ENCODE data around the gene USP27X.

The USP27X gene

GRCh38 chrX:49878834-49879655, at the start of gene USP27X:
USP27X (plus strand) TSS chrX:49879484; CDS start chrX:49880308, 824 bp downstream.
- peak; percentile 58 for DNase-seq

- DNase-seq = no peak
Observed at GRCh38 chrX:49838374-49838773, 40.9 kb upstream of the USP27X start.

- no peak for DNase-seq
Observed at GRCh38 chrX:49840679-49841078, 38.6 kb upstream of the USP27X start.

GRCh38 chrX:49842621-49843020, 36.7 kb upstream of the USP27X start:
- DNase-seq = no peak

GRCh38 chrX:49844611-49845010, 34.7 kb upstream of the USP27X start:
- DNase-seq = no peak

- no peak for DNase-seq
Observed at GRCh38 chrX:49845701-49846403, 33.4 kb upstream of the USP27X start.

DNA sequence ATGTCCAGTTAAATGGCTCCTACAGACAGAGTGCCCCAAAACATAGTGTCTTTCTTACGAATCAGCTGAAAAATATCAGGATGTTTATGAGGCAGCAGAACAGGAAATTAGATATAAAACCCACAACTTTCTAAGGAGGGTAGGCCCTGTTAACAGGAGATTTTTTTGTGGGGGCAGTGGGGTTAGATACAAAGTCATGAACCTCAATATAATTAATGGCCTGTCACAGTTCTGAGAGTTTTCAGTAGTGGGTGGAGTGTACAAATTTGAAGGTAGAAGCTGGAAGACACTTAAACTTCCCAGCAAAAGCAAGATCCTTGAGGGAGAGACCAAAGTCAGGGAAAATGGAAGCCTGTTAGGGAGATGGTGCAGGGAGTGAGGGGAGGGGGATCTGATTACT, 32.8 kb upstream of the USP27X start:
- no peak for DNase-seq

GRCh38 chrX:49848275-49848674, 31.0 kb upstream of the USP27X start:
- no peak for DNase-seq

GRCh38 chrX:49850028-49850427, 29.3 kb upstream of the USP27X start:
- no peak for DNase-seq

GRCh38 chrX:49853661-49854060, 25.6 kb upstream of the USP27X start:
- DNase-seq = no peak

GRCh38 chrX:49856819-49857218, 22.5 kb upstream of the USP27X start:
- no peak for DNase-seq

- no peak for DNase-seq
Observed at GRCh38 chrX:49858341-49858740, 20.9 kb upstream of the USP27X start.

DNA sequence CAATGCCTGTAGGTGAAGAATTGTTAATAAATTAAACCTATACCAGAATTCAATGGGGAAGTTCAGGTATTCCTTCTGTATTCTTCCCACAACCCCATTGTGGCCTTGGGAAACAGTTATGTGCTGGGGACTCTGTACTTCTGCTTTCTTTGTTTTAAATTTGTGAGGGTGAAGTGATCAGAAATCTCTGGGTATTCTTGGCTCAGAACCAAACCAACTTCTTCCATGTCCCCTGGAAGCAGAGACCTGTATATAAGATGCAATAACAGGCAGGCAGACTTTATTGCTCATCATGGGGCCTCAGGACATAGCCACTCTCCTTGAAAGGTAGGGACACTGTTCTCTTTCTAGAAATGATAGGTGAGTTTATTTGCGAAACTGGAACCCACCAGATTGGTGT, 19.8 kb upstream of the USP27X start:
- DNase-seq = no peak

DNA sequence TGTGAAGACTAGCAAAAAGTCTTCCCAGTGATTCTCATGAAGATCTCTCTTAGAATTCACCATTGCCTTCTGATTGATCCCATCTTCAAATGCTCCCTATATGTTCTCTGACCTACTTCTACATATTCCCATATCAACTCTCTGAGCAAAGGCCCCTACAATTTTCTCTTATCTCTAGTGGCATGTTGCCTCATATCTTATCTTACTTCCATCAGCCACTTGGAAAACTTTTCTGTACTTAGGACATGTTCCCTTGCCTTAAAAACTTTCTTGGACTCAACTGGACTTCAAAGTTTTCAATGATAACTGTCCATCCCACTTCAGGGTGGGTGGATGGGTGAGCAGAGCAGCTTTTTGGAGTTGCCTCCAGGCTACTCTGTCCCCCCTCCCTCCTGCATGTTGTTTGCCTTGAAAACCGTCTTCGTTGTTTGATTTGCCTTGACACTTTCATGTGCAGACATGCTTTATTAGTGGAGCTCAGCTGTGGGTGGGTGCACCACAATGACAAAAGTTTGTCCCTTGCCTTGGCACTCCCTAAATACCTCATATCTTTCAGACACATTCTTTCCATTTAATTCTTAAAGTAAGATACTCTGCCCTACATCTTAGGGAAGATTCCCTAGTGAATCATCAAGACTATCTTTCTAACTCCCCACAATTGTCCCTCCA, 18.3 kb upstream of the USP27X start:
- DNase-seq = no peak

- DNase-seq = no peak
Observed at GRCh38 chrX:49862093-49862492, 17.2 kb upstream of the USP27X start.

- DNase-seq = no peak
Observed at GRCh38 chrX:49868739-49869138, 10.5 kb upstream of the USP27X start.

DNA sequence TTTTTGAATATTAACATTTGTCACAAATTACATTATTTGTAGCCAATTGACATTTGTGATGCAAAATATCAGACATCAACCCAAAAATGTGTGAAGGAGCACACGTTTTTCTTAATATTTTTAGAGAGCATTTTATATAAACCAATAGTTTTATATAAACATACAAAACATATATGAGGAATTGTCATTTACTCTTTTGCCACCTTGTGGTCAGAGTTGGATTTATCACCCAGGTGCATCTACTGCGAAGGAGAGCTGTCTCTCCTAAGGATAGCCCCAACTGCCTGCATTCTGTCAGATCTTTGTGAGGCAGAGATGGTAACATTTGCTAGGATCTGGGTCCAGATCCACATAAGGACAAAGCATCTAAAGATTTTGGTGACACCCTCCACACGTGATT, 2.5 kb upstream of the USP27X start:
- DNase-seq = no peak

DNA sequence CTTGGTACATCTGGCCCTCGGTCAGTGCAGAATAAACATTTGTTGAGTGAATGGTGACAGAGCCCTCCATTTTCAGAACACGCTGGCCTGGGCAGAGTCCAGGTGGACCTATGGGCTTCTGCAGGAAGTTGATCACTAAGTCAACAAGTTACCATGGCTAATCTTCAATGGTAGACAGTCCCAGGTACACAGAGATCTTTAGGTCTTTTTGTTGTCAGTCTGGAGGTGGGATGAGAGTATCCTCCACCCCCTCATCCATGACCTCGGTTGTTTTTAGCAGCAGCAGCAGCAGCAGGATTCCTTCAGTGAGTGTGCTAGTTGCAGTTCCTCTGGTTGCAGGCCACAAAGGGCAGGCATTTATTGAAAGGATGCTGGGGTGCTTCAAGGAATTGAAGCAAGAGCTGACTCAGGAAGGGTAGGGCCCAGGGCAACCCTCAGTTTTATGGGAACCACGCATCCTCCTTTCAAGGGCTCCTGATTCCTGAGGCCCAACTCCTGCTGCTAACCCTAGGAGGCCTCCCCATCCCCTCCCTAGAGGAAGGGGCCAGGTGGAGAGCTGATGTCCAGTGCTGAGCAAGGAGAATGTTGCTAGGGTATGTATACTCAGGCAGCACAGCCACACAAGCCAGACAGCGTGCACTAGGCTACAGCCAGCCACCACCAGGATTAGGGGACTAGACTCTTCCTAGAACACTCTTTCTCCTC, 1.7 kb upstream of the USP27X start:
- DNase-seq = no peak

- no peak for DNase-seq
Observed at GRCh38 chrX:49878128-49878833, 1.0 kb upstream of the USP27X start.

DNA sequence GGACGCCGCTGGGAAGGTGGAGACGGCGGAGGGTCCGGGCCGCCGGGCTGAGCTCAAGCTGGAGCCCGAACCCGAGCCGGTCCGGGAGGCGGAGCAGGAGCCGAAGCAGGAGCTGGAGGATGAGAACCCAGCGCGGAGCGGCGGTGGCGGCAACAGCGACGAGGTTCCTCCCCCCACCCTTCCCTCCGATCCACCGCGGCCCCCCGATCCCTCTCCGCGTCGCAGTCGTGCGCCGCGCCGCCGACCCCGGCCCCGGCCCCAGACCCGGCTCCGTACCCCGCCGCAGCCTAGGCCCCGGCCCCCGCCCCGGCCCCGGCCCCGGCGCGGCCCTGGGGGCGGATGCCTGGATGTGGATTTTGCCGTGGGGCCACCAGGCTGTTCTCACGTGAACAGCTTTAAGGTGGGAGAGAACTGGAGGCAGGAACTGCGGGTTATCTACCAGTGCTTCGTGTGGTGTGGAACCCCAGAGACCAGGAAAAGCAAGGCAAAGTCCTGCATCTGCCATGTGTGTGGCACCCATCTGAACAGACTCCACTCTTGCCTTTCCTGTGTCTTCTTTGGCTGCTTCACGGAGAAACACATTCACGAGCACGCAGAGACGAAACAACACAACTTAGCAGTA, 483 bp downstream of the USP27X start:
- DNase-seq = no peak

DNA sequence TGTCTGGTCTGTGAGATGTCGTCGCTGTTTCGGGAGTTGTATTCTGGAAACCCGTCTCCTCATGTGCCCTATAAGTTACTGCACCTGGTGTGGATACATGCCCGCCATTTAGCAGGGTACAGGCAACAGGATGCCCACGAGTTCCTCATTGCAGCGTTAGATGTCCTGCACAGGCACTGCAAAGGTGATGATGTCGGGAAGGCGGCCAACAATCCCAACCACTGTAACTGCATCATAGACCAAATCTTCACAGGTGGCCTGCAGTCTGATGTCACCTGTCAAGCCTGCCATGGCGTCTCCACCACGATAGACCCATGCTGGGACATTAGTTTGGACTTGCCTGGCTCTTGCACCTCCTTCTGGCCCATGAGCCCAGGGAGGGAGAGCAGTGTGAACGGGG, 1.4 kb downstream of the USP27X start:
- no peak for DNase-seq

DNA sequence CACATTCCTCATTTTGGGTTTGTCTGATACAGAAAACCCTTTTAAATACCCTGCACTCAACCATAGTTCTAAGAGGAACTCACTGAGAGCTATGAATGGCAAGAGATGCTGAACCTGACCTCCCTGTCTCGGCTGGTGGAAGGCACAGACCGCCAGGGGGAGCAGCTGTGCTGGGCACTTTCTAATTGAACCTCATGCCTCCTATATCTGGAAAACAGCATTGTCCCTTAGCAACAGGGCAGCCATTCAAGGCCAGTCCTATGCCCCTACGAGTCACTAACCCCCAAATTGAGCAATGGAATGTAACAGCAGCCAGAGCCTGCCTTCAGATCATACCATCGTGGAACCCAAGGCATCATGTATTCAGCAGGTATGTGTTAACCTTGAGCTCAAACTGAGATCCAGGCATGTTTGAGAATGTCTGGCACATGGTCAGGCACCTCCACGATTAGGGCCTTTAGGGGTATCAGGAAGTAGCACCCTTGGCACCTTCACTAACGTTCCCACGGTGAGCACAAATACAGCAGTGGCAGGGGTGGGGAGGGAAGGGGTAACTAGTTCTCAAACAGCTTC, 5.1 kb downstream of the USP27X start:
- DNase-seq = peak; percentile 52

Measured in GDM1 (cell line).